ENCODE measurements around the gene PKP2.

Gene PKP2

GRCh38 chr12:32753605-32754004 is 143.0 kb downstream of the PKP2 start:
- no peak for DNase-seq

GRCh38 chr12:32743264-32743663 is 153.3 kb downstream of the PKP2 start:
- DNase-seq = peak; percentile 10

- DNase-seq = no peak
Observed at GRCh38 chr12:32742133-32742532, 154.4 kb downstream of the PKP2 start.
